Epithelial cell of proximal tubule (primary cell): ENCODE measurements around the gene CFAP141. TPM values are rescaled to one million over a fixed set of nuclear protein-coding genes. Genes with fewer than 3 reads are reported as not detected.
"Not testable (repeated sequence)": the region's sequence is repeated elsewhere in the genome, so short reads cannot be mapped to it uniquely, and the experiment has no call there.

Source experiments
- DNase-seq: peaks from one replicate; pipeline ENCODE4 v3.0.0-alpha.2; 2011; ENCODE audit warnings: low read depth
- H3K4me3 ChIP-seq: 2 replicates; pipeline ENCODE4 v1.5.1; 2011; ENCODE audit warnings: low read depth, mild to moderate bottlenecking, low read length
- total RNA-seq: library from RNA; depleted of rRNA; stranded (reverse); fragments of >200 nt; gene quantifications from 2 replicates; pipeline ENCODE4 v1.2.3, GENCODE V29; 2015
- TF ChIP-seq, protein P1 (sequence below): conservative IDR thresholded peaks from 2 replicates; pipeline ENCODE4 v1.5.1; 2012; ENCODE audit warnings: low read depth, mild to moderate bottlenecking, low read length

Gene CFAP141
- total RNA-seq, 1 donor from 2014 or later, result not detected

DNA sequence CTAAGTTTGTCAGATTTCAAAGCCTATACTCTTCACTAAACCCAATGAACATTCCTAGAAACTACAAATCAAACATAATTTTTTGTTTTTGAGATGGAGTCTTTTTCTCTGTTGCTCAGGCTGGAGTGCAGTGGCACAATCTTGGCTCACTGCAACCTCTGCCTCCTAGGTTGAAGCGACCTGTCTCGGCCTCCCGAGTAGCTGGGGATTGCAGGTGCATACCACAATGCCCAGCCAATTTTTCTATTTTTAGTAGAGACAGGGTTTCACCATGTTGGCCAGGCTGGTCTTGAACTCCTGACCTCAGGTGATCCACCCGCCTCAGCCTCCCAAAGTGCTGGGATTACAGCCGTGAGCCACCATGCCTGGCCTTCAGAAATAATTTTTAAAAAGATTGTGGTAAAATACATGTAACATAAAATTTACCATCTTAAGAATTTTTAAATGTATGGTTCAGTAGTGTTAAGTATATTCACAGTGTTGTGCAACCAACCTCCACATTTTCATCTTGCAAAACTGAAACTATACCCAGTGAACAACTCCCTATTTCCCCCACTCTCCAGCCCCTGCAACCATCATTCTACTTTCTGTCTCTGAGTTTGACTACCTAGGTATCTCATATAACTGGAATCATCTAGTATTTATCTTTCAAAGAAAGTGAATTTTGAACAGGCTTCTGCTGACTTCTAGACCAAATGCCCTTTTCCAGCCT is 2.7 kb upstream of the CFAP141 start:
- no peak overlapping the region for H3K4me3 ChIP-seq
- TF ChIP-seq, protein P1, sequence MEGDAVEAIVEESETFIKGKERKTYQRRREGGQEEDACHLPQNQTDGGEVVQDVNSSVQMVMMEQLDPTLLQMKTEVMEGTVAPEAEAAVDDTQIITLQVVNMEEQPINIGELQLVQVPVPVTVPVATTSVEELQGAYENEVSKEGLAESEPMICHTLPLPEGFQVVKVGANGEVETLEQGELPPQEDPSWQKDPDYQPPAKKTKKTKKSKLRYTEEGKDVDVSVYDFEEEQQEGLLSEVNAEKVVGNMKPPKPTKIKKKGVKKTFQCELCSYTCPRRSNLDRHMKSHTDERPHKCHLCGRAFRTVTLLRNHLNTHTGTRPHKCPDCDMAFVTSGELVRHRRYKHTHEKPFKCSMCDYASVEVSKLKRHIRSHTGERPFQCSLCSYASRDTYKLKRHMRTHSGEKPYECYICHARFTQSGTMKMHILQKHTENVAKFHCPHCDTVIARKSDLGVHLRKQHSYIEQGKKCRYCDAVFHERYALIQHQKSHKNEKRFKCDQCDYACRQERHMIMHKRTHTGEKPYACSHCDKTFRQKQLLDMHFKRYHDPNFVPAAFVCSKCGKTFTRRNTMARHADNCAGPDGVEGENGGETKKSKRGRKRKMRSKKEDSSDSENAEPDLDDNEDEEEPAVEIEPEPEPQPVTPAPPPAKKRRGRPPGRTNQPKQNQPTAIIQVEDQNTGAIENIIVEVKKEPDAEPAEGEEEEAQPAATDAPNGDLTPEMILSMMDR, result no peak
- DNase-seq, result no peak

DNA sequence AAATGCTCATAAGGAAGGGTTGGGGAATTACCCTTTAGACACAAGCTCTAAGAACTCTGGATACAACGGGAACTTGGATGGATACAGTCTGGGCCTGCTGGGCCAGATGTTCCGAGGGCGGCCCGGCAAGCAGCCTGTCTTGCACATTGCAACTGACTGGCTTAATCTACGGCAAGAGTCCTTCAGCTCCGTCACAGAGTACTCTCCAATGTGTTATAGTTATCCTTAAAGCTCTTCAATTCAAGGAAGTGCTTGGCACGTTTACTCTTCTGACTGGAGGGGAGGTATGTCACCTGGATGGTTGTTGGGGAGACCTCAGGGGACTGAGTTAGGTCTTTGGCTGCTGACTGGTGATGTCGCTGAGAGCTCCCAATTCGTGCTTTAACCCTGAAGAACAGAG is 1.1 kb upstream of the CFAP141 start:
- no peak overlapping the region for H3K4me3 ChIP-seq
- TF ChIP-seq, protein P1, result no peak
- no peak for DNase-seq

DNA sequence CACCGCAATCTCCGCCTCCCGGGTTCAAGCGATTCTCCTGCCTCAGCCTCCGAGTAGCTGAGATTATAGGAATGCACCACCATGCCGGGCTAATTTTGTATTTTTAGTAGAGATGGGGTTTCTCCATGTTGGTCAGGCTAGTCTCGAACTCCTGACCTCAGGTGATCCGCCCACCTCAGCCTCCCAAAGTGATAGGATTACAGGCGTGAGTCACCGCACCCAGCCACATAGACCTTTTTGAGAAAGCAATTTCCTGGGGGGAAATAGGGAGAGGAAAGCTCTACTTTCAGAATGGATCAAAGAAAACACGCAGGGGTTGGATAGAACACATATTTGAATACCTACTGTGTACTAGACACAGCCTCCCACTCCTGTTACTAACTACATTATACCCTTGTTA is 355 bp downstream of the CFAP141 start:
- not testable (repeated sequence) for DNase-seq, H3K4me3 ChIP-seq

DNA sequence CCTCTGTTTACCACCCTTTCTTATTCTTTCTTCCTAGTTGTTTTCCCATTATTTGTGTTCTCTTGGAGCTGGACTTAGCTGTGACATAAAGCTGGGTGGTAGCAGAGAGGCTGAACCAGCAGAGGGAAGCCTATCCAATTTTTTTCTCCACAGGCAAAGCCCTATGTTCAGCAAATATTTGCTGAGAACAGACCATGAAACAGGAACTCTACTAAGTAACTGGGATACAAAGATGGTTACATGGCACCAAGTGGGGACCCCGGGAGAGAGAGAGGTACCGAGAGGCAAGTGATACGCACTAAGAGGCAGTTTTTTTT is 6.6 kb downstream of the CFAP141 start:
- DNase-seq, result no peak
- TF ChIP-seq, protein P1, result no peak
- H3K4me3 ChIP-seq, result no peak overlapping the region

DNA sequence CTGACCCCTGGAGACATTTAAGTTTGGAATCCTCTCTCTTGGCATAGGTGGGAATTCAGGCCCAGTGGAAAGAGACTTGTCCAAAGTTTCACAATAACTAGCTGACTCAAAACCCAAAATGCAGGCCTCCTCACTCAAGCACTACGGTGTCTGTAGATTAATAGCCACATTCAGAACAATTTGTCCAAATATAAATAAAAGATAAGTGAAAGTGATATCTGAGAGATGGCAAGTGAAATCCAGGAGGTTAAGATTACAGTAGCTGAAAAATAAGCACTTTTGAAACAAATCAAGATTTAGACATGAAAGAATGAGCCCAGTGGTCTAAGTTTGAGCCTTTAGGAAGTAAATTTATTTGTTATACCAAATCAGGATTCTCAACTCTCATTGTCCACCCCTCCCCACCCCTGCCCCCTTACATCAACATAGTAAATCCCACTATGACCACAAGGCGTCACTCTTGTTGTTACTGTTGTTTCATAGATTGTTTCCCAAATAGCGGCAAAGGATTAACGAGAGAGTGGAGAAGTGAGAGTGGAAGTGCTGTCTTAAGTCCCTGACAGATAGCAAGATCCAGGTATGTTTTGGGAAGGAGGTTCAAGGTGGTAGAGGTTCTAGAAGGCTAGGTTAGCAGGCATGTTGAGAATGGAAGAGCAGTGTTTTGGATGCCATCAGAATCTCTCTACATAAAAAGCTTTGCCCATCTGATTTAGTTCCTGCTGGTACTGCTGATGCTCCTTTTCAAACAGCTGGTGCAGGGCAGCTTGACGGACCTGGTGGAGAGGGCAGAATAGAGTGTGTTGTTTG is 7.2 kb downstream of the CFAP141 start:
- no peak for DNase-seq
- TF ChIP-seq, protein P1, result peak; percentile 67
- H3K4me3 ChIP-seq, result no peak overlapping the region

DNA sequence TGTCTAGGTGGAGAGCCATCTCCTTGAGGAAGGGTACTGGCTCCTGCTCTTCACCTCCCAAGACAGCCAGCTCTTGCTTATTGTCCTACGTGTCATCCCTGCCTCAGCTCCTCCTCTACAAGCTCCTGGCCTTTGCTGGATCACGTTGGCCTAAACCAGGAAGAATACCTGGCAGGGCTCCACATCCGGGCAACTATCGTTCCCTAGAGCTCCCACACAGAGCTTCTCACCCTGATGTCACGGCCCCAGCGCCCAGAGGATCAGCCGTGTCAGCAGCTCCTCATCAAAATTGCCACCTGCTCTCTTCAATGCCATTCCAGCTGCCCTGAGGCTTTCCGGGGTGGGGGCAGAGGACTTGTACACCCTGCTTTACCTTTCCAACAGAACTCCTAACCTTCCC is 12.3 kb downstream of the CFAP141 start:
- TF ChIP-seq, protein P1, result no peak
- H3K4me3 ChIP-seq, result no peak overlapping the region
- DNase-seq, result no peak

DNA sequence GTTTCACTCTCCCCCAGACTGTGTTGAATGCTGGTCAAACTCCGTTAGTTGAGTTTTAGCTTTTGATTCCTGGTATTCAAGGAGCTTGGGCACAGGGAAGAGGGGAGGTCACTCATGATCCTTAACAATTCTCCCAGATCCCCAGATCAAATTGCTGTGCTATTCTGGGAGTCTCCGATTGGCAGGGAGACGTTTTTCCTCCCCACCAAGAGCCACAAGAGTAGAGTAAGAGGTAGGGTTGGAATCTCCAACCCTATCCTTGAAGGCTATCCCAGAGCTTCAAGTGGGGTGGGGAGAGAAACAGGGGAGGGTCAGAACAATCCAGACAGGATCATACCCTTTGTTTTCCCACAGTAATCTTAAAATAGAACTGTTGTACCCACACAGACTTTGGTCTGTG is 13.7 kb downstream of the CFAP141 start:
- DNase-seq, result no peak
- no peak overlapping the region for H3K4me3 ChIP-seq
- TF ChIP-seq, protein P1, result no peak
